CD4-positive, alpha-beta T cell treated with Interleukin-17A for 4 hours (primary cell): ENCODE measurements around the gene LMX1B.
"Not testable (repeated sequence)": the region's sequence is repeated elsewhere in the genome, so short reads cannot be mapped to it uniquely, and the experiment has no call there.

Source experiments
- DNase-seq: peaks from one replicate; pipeline ENCODE4 v3.0.0-alpha.2; 2020; ENCODE audit warnings: mixed read lengths

The LMX1B gene

DNA sequence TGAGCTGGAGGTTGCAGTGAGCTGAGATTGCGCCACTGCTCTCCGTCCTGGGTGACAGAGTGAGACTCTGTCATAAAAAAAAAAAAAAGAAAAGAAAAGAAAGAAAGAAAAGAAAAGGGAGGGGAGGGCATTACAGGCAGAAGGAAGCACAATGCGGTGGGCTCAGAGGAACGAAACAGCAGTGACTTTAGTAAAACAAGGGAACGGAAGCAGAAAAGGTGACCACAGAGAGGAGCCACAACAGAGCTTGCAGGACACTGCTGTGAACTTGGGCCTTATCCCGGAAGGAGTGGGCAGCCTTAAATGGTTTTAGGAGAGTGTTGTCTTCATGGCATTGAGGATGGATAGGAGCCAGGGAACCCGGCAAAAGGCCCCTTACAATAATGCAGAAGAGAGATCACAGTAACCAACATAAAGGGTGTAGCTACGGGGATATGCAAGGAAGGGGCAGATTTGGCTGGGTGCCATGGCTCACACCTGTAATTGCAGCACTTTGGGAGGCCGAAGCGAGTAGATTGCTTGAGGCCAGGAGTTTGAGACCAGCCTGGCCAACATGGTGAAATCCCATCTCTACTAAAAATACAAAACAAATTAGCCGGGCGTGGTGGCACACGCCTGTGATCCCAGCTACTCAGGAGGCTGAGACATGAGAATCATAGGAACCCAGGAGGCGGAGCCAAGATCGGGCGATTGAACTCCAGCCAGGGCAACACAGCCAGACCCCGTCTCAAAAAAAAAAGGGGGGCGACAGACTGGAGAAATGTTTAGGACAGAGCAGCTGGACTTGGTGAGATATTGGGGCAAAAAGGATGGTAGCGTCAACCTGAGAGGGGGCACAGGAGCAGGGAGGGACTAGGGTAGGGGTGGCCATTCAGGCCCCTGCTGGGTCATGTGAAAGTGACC, 107.2 kb downstream of the LMX1B start:
- DNase-seq = no peak

DNA sequence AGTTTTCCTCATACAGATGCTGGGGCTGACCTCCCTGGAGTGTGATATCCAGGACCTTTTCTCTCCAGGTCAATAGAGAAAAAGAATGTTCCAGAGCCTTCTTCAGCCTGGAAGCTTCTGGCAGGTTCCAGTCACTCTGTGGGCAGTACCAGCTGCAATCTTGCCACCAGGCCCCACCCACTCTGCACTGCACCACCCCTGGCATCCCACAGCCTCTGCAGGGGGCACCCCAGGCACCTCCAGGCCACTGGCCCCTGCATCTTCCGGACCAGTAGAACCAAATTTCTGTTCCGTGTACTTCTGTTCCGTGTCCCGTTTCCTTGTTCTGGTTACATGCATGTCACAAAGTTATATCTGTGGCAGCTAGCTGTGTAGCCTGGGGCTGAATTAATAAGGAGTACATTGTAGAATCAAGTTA, 107.8 kb downstream of the LMX1B start:
- no peak for DNase-seq

DNA sequence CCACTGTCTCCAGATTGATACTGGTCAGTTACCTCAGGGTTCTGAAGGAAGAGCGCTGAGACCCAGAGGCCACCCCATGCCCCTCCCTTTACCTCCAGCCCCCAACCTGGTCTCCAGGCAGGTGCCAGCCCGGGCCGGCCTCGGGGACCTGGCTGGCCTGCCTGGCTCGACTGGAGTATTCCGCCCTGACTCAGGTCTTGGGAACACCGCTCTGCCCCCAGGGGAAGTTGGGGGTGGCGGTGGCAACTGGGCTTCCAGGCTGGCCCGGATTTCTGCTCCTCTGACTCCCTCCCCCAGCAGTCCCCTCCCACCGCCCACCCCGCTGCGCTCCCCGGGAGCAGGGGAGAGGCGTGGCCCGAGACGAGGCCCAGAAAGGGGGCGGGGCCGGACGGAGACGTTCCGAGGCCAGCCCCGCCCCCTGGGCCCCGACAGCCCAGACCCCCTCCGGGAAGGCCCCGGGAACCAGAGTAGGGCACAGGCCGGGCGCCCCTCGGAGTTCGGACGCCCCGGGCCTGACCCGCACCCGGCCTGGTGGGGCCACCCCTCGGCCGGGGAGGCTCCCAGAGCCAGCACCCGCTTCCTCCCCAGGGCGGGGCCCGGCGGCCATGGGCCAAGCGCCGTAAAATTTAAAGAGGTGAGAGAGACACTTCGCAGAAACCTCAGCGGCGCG, 108.7 kb downstream of the LMX1B start:
- peak; percentile 95 for DNase-seq

DNA sequence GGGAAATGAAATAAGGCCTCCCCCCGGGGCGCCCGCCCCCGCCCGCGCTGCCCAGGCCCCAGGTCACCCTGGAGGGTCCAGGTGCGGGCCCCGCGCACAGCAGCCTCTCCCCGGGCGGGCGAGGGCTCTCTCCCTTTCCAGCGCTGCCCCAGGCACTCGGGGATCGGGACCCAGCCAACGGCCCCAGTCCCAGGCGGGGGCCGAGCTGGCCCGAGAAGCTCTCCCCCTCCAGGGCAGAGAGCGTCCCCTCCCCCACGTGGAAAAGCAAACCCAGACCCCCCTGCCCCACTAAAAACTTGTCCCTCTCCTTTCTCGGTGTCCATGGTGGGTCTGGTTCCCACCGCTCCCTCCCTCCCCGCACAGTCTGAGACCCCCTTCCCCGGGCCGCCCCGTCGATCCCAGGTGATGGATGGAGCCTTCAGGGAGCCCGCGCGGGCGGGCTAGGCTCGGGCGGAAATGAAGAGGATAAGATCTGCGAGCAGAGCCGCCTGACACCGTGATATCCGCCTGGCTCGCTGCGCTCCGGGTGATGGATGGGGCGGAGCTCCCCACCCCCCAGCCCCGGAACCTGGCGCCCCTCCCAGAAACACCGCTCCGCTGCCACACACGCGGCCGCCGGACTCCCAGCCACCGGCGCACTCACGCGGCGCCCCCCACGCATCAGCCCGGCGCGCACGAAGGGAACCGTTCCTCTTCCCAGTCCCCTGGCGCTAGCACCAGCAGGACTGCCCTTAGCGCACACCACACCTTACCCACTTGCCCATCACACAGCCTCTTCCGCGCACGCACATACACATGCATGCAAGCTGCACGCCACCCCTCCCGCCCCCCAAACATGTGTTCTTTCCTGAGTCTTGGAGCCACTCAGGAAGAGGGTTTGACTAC, 109.4 kb downstream of the LMX1B start:
- peak; percentile 88 for DNase-seq

DNA sequence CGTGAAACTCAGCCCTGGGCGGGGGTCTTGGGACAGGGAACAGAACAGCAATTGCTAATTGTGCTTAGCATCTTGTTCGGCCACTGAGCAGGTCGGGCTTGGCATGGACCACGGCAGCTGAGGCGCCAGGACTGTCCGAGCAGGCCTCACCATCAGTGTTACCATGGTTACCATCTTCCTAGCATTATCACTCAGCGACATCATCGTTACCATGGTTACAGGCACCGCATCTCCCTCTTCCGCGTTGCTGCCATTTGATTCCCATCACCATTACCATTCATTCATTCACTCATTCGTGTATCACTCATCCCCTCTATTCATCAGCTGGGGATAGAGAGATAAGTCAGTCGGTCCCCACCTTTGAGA, 110.1 kb downstream of the LMX1B start:
- no peak for DNase-seq

DNA sequence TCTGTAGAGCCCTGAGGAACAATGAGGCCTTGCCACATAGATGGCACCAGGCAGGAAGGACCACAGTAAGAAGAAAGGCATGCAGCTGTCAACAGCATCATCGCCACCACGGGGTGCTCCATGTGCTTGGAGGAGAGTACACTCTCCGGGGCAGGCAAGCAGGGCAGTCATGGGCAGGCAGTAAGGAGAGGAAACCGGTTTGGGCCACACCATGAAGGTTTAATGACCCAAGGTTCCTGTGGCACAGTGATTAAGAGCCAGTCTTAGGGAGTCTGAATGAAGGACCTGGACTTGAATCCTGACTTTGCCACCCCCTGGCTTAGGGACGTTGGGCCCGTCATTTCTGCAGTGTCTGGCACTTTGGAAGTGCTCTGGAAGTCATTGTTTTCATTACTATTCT, 110.5 kb downstream of the LMX1B start:
- no peak for DNase-seq

DNA sequence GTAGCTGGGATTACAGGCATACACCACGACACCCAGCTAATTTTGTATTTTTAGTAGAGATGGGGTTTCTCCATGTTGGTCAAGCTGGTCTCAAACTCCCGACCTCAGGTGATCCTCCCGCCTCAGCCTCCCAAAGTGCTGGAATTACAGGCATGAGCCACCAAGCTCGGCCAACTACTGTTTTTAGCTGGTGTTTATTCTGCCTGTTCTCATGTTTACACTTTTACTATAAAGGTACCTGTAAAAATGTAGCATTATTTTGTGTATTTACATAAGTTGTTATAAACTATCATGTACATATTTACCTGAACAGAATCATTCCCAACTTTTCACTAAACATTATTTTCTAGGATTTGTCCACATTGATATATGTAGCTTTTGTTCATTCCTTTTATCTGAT, 111.8 kb downstream of the LMX1B start:
- DNase-seq = not testable (repeated sequence)

DNA sequence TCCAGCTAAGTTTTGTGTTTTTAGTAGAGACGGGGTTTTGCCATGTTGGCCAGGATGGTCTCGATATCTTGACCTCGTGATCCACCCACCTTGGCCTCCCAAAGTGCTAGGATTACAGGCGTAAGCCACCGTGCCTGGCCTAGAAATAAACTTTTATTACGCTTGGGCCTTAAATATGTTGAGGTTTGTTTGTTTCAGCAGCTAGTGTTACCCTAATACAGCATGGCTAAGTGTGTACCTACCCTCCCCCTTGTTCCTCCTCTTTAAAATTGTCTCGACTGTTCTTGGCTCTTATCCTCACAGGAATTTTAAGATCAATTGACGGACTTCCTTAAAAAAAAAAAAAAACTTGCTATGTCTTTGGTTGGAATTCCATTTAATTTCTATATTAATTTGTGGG, 114.5 kb downstream of the LMX1B start:
- DNase-seq = not testable (repeated sequence)

DNA sequence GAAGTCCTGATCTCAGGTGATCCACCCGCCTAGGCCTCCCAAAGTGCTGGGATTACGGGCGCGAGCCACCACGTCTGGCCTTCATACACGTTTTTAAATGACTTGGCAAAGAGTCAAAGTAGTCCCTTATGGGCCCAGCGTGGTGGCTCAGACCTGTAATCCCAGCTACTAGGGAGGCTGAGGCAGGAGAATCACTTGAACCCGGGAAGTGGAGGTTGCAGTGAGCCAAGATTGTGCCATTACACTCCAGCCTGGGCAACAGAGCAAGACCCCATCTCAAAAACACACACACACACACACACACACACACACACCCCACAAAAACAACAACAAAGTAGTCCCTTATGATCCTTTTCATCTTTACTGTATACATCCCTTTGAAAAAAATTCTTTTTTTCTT, 116.9 kb downstream of the LMX1B start:
- DNase-seq = not testable (repeated sequence)

DNA sequence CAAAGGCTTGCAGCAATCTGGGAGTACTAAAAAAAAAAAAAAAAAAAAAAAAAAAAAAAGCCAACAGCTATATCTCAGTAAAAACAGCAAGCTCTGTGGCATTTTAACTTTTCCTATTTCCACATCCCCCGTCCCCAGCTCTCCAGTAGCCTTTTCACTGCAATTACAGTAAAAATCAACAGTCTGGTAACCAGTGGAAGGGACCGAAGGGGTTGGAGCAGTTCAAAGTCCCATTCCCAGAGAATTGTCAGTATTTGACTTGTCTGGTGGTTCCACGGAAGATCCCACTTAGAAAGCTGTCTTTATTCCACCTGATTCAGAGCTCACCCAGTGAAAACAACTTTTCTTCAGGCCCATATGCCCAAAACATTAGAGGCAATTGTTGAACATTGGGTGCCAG, 119.3 kb downstream of the LMX1B start:
- DNase-seq = no peak

DNA sequence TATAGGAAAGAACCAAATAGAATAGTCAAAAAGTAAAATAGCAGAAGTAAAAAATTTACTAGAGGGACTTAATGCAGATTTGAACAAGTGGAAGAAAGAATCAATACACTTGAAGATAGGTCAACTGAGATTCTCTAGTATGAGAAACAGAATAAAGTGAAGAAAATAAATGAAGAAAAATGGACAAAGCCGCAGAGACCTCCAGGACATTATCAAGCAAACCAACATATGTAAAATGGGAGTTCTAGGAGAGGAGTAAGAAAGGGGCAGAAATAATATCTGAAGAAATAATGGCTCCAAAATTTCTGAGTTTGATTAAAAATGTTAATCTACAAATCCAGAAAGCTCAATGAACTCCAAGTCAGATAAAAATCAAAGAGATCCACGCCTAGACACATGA, 121.1 kb downstream of the LMX1B start:
- no peak for DNase-seq

DNA sequence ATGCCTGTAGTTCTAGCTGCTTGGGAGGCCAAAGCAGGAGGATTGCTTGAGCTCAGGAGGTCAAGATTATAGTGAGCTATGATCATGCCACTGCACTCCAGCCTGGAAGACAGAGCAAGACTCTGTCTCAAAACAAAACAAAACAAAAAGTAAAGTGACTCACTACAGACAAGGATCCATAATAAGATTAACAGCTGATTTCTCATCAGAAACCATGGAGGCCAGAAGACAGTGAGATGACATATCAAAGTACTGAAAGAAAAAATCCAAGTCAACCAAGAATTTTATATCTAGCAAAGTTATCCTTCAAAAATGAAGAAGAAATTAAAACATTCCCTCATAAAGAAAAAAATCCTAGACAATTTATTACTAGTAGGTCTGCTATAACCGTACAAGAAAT, 121.8 kb downstream of the LMX1B start:
- no peak for DNase-seq

DNA sequence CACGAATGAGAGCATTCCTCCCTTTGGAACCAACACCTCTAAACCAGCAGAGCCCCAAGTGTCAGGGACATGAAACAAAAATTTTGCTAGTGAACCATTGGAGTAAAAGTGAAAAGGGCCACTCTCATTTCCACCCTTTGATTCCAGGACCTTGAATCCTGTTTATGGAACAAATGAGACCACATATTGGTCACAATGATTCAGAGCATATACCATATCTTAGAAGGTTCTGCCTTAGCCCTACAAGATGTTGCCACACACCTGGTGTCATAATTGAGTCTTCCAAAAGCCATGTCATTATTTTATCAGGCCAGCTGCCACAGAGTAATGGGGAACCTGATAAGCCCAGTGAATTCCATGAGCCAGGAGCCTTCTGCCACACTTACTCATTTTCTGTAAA, 124.8 kb downstream of the LMX1B start:
- DNase-seq = no peak

DNA sequence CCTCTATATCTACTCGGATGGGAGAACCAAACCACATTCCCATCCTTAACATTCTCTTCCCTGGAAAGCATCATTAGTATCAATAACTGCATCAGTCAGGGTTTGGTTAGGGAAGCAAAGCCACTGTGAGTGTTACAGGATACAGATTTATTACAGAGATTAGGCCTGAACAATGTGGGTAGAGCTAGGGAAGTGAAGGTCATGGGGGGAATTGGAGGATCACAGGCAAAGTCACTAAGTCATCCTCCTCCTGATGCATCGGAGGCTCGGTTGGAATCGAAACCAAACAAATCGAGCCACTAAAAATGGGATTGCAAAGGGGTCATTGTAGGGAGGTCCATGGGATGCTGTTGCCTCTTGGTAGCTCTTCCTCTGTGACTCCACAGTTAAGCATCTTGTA, 129.3 kb downstream of the LMX1B start:
- no peak for DNase-seq

DNA sequence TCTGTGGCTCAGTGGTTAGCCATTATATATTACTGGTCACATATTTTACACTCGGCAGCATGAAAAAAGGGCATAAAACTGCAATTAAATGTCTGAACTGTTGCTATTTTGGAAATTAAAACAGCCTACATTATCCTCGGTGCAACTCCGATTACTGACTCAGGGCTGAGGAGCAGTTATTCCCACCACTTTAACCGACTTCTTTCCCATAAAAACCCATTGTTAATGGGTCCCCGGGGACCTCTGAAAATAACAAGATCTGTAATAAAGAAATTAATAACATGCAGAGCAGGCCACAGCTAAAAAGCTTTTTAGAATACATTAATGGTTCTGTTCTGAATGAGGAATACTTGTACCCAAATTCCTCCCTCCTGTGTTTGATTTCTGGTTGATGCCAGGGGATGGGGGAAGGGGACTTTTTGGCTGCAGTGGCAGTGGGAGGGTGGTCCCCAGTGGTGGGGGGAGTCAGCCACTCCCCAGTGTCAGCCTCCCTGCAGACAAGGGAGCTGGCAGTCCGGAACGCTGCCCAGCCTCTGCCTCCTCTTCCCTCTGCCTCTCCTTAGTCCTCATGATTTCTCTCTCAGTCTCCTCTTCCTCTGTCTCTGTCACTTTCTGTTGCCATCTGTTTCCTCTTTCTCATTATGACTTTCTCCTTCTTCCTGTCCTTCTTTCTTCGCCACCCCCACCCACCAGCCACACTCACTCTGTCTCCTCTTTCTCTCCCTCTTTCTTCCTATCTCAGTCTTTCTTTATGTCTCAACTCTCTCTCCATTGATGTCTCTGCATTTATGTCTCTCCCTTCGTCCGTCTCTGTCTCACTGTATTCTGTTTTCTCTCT, 132.1 kb downstream of the LMX1B start:
- DNase-seq = no peak
